Activated CD4-positive, alpha-beta T cell treated with anti-CD3 and anti-CD28 coated beads, Interleukin-2, amount 10 ng/mL, durations not matched to agents 7 days and 5 days (primary cell): ENCODE data around the gene RENBP. TPM values are rescaled to one million over a fixed set of nuclear protein-coding genes. Genes with fewer than 3 reads are reported as not detected.
A peak's percentile ranks its signal among the peaks of the same experiment; 100 is the strongest.

Source experiments
- CTCF ChIA-PET: fragments of 350-600 bp; sonication (Branson Sonifier 250); formaldehyde crosslinking; loops from one replicate; lab custom pipeline; 2021; ENCODE audit warnings: antibody characterized with exemption; lab: Charles Lee
- POLR2A ChIA-PET: fragments of 350-600 bp; sonication (Branson Sonifier 250); formaldehyde crosslinking; loops from one replicate; lab custom pipeline; 2021; ENCODE audit warnings: antibody characterized with exemption; lab: Charles Lee
- DNase-seq: peaks from one replicate; pipeline ENCODE4 v3.0.0-alpha.2; 2020
- H3K27ac Mint-ChIP-seq: one replicate; pipeline ENCODE4 v1.8.0; 2021; ENCODE audit warnings: mild to moderate bottlenecking, moderate library complexity, mixed read lengths
- H3K27me3 Mint-ChIP-seq: one replicate; pipeline ENCODE4 v1.8.0; 2021; ENCODE audit warnings: mixed read lengths
- H3K36me3 Mint-ChIP-seq: one replicate; pipeline ENCODE4 v1.8.0; 2021; ENCODE audit warnings: low read depth, mixed read lengths
- H3K4me1 Mint-ChIP-seq: one replicate; pipeline ENCODE4 v1.8.0; 2021; ENCODE audit warnings: mixed read lengths
- H3K4me3 Mint-ChIP-seq: one replicate; pipeline ENCODE4 v1.8.0; 2021; ENCODE audit warnings: mild to moderate bottlenecking, moderate library complexity, mixed read lengths
- H3K9me3 Mint-ChIP-seq: one replicate; pipeline ENCODE4 v1.8.0; 2021; ENCODE audit warnings: mixed read lengths
- total RNA-seq, 2 experiments: library from RNA; stranded (reverse); gene quantifications; one replicate each; pipeline ENCODE4 v1.2.3, GENCODE V29; 2021

The RENBP gene
- total RNA-seq, 2 experiments from 2014 or later, result 14.2 to 16.5 TPM

GRCh38 chrX:153917869-153918268 lies 26.6 kb downstream of the RENBP start:
- H3K36me3 Mint-ChIP-seq, result peaks cover 31% of the 10 kb centered on the region
- H3K4me1 Mint-ChIP-seq, result peaks cover 13% of the 10 kb centered on the region
- no peak overlapping the region for H3K4me3 Mint-ChIP-seq
- ChIA-PET CTCF (interaction anchor here (0.7 to 1.2 kb wide), 2 partner anchors 9 to 13 kb away, joined by 3 to 4 read pairs; partner anchors contain the start of gene AVPR2), POLR2A (no interaction called here)
- H3K27me3 Mint-ChIP-seq, result no peaks in the 10 kb centered on the region
- DNase-seq, result no peak
- no peak overlapping the region for H3K27ac Mint-ChIP-seq
- H3K9me3 Mint-ChIP-seq, result no peaks in the 10 kb centered on the region

GRCh38 chrX:153913701-153914100 lies 30.7 kb downstream of the RENBP start:
- H3K4me1 Mint-ChIP-seq, result peaks cover 6% of the 10 kb centered on the region
- CTCF ChIA-PET, result interaction anchor here (5.4 kb wide), 1 partner anchor 10 kb away, joined by 44 read pairs; the partner anchor contains the start of gene ARHGAP4
- H3K27ac Mint-ChIP-seq, result no peak overlapping the region
- POLR2A ChIA-PET, result no interaction called here
- no peaks in the 10 kb centered on the region for H3K27me3 Mint-ChIP-seq
- peaks cover 23% of the 10 kb centered on the region for H3K36me3 Mint-ChIP-seq
- no peak for DNase-seq
- H3K9me3 Mint-ChIP-seq, result no peaks in the 10 kb centered on the region
- no peak overlapping the region for H3K4me3 Mint-ChIP-seq

- no peak overlapping the region for H3K4me3 Mint-ChIP-seq
- H3K27me3 Mint-ChIP-seq, result no peaks in the 10 kb centered on the region
- no peak overlapping the region for H3K27ac Mint-ChIP-seq
- DNase-seq, result no peak
- H3K4me1 Mint-ChIP-seq, result peaks cover 6% of the 10 kb centered on the region
- CTCF ChIA-PET, result interaction anchor here (5.4 kb wide), 1 partner anchor 11 kb away, joined by 44 read pairs; the partner anchor contains the start of gene ARHGAP4
- peaks cover 21% of the 10 kb centered on the region for H3K36me3 Mint-ChIP-seq
- no peaks in the 10 kb centered on the region for H3K9me3 Mint-ChIP-seq
- POLR2A ChIA-PET, result no interaction called here
Measured at GRCh38 chrX:153913211-153913610, 31.2 kb downstream of the RENBP start.

- Mint-ChIP-seq H3K27me3 (no peaks in the 10 kb centered on the region), H3K9me3 (no peaks in the 10 kb centered on the region), H3K36me3 (peaks cover 18% of the 10 kb centered on the region), H3K27ac (peak overlapping the region; percentile 54), H3K4me3 (no peak overlapping the region), H3K4me1 (peaks cover 6% of the 10 kb centered on the region)
- ChIA-PET POLR2A (no interaction called here), CTCF (interaction anchor here (0.8 to 5.4 kb wide), 5 partner anchors 11 to 57 kb away, joined by 3 to 44 read pairs (median 4); partner anchors contain the start of gene ARHGAP4)
- DNase-seq, result no peak
Measured at GRCh38 chrX:153911798-153912197, 32.6 kb downstream of the RENBP start.

GRCh38 chrX:153910446-153910845 lies 34.0 kb downstream of the RENBP start:
- H3K4me3 Mint-ChIP-seq, result no peak overlapping the region
- DNase-seq, result no peak
- no peaks in the 10 kb centered on the region for H3K27me3 Mint-ChIP-seq
- ChIA-PET POLR2A (no interaction called here), CTCF (interaction anchor here (0.6 to 5.4 kb wide), 5 partner anchors 13 to 136 kb away, joined by 3 to 44 read pairs (median 3); partner anchors contain the start of genes ARHGAP4 and RENBP)
- no peaks in the 10 kb centered on the region for H3K9me3 Mint-ChIP-seq
- peaks cover 11% of the 10 kb centered on the region for H3K36me3 Mint-ChIP-seq
- H3K27ac Mint-ChIP-seq, result no peak overlapping the region
- peaks cover 6% of the 10 kb centered on the region for H3K4me1 Mint-ChIP-seq

GRCh38 chrX:153909980-153910360 lies 34.5 kb downstream of the RENBP start:
- no peak for DNase-seq
- peaks cover 7% of the 10 kb centered on the region for H3K4me1 Mint-ChIP-seq

GRCh38 chrX:153909024-153909979 lies 35.1 kb downstream of the RENBP start:
- Mint-ChIP-seq H3K9me3 (no peaks in the 10 kb centered on the region), H3K4me1 (peaks cover 9% of the 10 kb centered on the region), H3K4me3 (no peak overlapping the region), H3K27ac (no peak overlapping the region), H3K27me3 (no peaks in the 10 kb centered on the region), H3K36me3 (peaks cover 9% of the 10 kb centered on the region)
- POLR2A ChIA-PET, result no interaction called here
- CTCF ChIA-PET, result interaction anchor here (0.7 to 5.4 kb wide), 2 partner anchors 15 to 214 kb away, joined by 3 to 44 read pairs; partner anchors contain the start of gene ARHGAP4
- no peak for DNase-seq

More at GRCh38 chrX:153909980-153910360, 34.5 kb downstream of the RENBP start:
- no peak overlapping the region for H3K27ac Mint-ChIP-seq
- ChIA-PET POLR2A (no interaction called here), CTCF (interaction anchor here (1.0 to 5.4 kb wide), 3 partner anchors 14 to 38 kb away, joined by 3 to 44 read pairs (median 11); partner anchors contain the start of genes ARHGAP4 and RENBP)
- H3K4me3 Mint-ChIP-seq, result no peak overlapping the region
- no peaks in the 10 kb centered on the region for H3K27me3 Mint-ChIP-seq
- peaks cover 11% of the 10 kb centered on the region for H3K36me3 Mint-ChIP-seq
- H3K9me3 Mint-ChIP-seq, result no peaks in the 10 kb centered on the region

GRCh38 chrX:153908219-153908860 lies 36.1 kb downstream of the RENBP start:
- Mint-ChIP-seq H3K36me3 (peaks cover 5% of the 10 kb centered on the region), H3K4me3 (no peak overlapping the region), H3K9me3 (no peaks in the 10 kb centered on the region), H3K4me1 (peaks cover 15% of the 10 kb centered on the region), H3K27ac (no peak overlapping the region), H3K27me3 (no peaks in the 10 kb centered on the region)
- CTCF ChIA-PET, result interaction anchor here (3.1 to 5.4 kb wide), 2 partner anchors 16 to 17 kb away, joined by 14 to 44 read pairs; partner anchors contain the start of gene ARHGAP4
- no peak for DNase-seq
- POLR2A ChIA-PET, result no interaction called here

- peaks cover 5% of the 10 kb centered on the region for H3K36me3 Mint-ChIP-seq
- no peak overlapping the region for H3K27ac Mint-ChIP-seq
- no peaks in the 10 kb centered on the region for H3K9me3 Mint-ChIP-seq
- H3K27me3 Mint-ChIP-seq, result no peaks in the 10 kb centered on the region
- no peak for DNase-seq
- H3K4me1 Mint-ChIP-seq, result peaks cover 19% of the 10 kb centered on the region
- H3K4me3 Mint-ChIP-seq, result no peak overlapping the region
- POLR2A ChIA-PET, result no interaction called here
- CTCF ChIA-PET, result interaction anchor here (1.0 to 3.1 kb wide), 4 partner anchors 18 to 284 kb away, joined by 3 to 14 read pairs (median 3); partner anchors contain the start of gene ARHGAP4
Measured at GRCh38 chrX:153907456-153907855, 37.0 kb downstream of the RENBP start.

GRCh38 chrX:153906126-153906917 lies 38.1 kb downstream of the RENBP start:
- CTCF ChIA-PET, result interaction anchor here (1.0 to 3.1 kb wide), 6 partner anchors 12 to 283 kb away, joined by 3 to 14 read pairs (median 4); partner anchors contain the start of gene ARHGAP4

GRCh38 chrX:153905481-153906095 lies 38.9 kb downstream of the RENBP start:
- DNase-seq, result no peak
- Mint-ChIP-seq H3K4me1 (peaks cover 30% of the 10 kb centered on the region), H3K4me3 (no peak overlapping the region), H3K27me3 (no peaks in the 10 kb centered on the region), H3K27ac (no peak overlapping the region), H3K36me3 (peaks cover 5% of the 10 kb centered on the region), H3K9me3 (no peaks in the 10 kb centered on the region)
- ChIA-PET POLR2A (no interaction called here), CTCF (interaction anchor here (1.3 to 3.1 kb wide), 3 partner anchors 13 to 20 kb away, joined by 4 to 14 read pairs (median 4); partner anchors contain the start of gene ARHGAP4)

More at GRCh38 chrX:153906126-153906917, 38.1 kb downstream of the RENBP start:
- no peaks in the 10 kb centered on the region for H3K27me3 Mint-ChIP-seq
- H3K9me3 Mint-ChIP-seq, result no peaks in the 10 kb centered on the region
- H3K4me1 Mint-ChIP-seq, result peaks cover 22% of the 10 kb centered on the region
- DNase-seq, result no peak
- H3K36me3 Mint-ChIP-seq, result peaks cover 5% of the 10 kb centered on the region
- peak overlapping the region; percentile 25 for H3K27ac Mint-ChIP-seq
- POLR2A ChIA-PET, result no interaction called here
- no peak overlapping the region for H3K4me3 Mint-ChIP-seq
